GM12864 (cell line): ENCODE results near the gene CCL23.

Experiments used
- DNase-seq: peaks from one replicate; pipeline ENCODE4 v3.0.0-alpha.2; 2011; ENCODE audit warnings: low read depth
- H3K4me3 ChIP-seq: 2 replicates; pipeline ENCODE4 v1.5.1; 2011; ENCODE audit warnings: mild to moderate bottlenecking, low read depth, low read length, control low read depth
- TF ChIP-seq, protein P1 (sequence below): IDR thresholded peaks from 2 replicates; pipeline ENCODE4 v1.5.1; 2011; ENCODE audit warnings: low read depth, mild to moderate bottlenecking, moderate library complexity, low read length, control low read depth, inconsistent platforms; ENCODE audit errors: missing control alignments

Gene CCL23

GRCh38 chr17:35982409-35983191 lies 35.2 kb downstream of the CCL23 start:
- TF ChIP-seq, protein P1, sequence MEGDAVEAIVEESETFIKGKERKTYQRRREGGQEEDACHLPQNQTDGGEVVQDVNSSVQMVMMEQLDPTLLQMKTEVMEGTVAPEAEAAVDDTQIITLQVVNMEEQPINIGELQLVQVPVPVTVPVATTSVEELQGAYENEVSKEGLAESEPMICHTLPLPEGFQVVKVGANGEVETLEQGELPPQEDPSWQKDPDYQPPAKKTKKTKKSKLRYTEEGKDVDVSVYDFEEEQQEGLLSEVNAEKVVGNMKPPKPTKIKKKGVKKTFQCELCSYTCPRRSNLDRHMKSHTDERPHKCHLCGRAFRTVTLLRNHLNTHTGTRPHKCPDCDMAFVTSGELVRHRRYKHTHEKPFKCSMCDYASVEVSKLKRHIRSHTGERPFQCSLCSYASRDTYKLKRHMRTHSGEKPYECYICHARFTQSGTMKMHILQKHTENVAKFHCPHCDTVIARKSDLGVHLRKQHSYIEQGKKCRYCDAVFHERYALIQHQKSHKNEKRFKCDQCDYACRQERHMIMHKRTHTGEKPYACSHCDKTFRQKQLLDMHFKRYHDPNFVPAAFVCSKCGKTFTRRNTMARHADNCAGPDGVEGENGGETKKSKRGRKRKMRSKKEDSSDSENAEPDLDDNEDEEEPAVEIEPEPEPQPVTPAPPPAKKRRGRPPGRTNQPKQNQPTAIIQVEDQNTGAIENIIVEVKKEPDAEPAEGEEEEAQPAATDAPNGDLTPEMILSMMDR = no peak
- DNase-seq = no peak
- no peak overlapping the region for H3K4me3 ChIP-seq

DNA sequence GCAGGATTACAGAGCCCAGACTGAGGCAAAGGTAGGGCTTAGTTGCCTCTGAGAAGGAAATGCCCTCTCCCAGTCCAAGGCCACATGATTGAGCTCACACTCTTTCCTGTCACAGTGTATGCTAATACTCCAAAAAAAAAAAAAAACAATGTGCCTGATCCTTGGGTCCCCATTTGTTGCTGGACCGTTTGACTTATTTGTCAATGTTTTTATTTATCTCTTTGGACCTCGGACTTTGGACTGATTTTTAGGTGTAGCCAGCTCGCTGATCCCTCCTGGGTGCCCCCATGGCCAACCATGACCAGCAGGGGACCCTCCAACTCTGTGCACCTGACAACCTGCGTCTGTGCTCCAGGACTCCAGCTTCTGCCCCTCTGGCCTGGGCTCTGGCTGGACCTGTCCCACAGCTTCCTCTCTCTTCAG lies 35.9 kb downstream of the CCL23 start:
- no peak overlapping the region for H3K4me3 ChIP-seq
- no peak for DNase-seq
- TF ChIP-seq, protein P1 = peak; percentile 39

GRCh38 chr17:35981246-35981645 lies 36.5 kb downstream of the CCL23 start, which contains the start of gene CCL16:
TSS of gene CCL16 (minus strand) at chr17:35981497. CDS start at chr17:35981420, 77 bp downstream.
- TF ChIP-seq, protein P1 = no peak
- H3K4me3 ChIP-seq = no peak within 1 kb of the TSS
- no peak for DNase-seq

DNA sequence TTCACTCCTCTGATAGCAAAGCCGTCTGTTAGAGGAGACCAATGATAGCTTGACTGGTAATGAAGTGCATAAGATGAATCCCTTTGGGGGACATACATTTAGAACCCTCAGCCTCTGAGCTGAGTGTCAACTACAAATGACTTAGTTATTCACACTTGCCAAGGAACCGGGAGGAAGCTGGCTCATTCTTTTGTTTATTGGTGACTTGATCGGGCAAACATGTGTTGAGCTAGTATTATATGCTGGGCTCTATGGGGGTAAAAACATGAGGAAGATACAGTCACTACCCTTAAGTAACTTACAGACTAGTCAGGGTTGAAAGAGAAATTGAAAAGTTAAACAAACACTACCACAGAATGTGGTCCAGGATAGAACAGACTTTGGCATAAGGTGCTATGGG lies 39.4 kb downstream of the CCL23 start:
- no peak overlapping the region for H3K4me3 ChIP-seq
- TF ChIP-seq, protein P1 = no peak
- no peak for DNase-seq

DNA sequence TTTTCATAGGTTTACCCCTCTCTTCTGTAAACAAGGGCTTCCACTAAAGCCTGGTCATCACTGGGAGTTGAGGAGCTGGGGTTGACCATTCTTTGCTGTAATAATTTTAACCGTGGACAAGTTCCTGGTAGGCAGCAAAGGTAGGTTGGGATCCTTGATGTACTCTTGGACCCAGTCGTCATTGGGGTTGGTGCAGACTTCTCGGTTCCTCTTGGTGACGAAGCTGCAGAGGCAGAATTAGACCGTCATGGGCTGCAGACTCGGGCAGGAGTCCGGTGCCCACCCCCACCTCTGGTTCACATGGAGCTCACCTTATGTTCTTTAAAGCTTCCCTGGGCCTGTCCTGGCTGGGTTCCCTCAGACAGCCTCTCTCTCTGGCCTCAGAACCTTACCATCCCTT lies 40.3 kb downstream of the CCL23 start:
- peak; percentile 33 for DNase-seq
- no peak overlapping the region for H3K4me3 ChIP-seq
- TF ChIP-seq, protein P1 = no peak

DNA sequence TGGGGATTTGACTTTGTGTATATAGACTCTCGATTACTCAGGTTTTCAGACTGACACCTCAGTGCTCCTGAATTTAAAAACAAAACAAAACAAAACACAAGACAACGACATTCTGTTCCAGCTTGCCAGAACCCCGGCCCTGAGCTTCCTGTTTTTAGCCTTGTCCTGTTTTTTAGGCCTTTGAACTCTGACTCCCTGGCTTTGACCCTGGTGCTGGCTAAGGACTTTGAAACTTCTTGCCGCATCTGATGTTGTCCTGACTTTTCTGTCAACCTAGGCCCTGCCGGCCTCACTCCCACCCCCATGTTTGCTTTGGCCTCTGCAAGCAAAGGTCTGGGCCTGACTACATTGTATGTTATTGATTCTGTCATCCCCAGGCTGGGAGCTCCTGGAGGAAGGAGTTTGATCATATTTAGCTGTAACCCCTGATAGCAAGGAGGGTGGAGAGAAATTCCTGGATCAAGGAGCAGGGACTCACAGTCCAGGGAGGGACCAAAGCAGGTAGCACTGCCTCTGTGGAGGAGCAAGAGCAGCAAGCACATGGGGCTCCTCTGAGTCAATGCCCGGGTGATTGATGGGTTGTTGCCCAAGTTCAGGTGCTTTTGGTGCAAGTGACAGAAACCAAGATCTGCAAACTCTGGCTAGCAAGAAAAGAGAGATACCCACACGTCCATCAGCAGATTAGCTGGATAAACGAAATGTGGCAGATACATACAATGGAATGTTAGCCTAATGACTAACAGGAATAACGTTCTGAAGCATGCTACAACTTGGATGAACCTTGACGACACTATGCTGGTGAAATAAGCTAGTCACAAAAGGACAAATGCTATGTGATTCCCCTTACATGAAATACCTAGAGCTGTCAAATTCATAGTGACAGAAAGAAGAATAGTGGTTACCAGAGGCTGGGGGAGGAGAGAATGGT lies 44.2 kb downstream of the CCL23 start:
- no peak for DNase-seq
- TF ChIP-seq, protein P1 = no peak
- no peak overlapping the region for H3K4me3 ChIP-seq
